Dermis microvascular lymphatic vessel endothelial cell (primary cell): ENCODE measurements around the gene MCM3AP. TPM values are rescaled to one million over a fixed set of nuclear protein-coding genes. Genes with fewer than 3 reads are reported as not detected.
"Not testable (repeated sequence)": the region's sequence is repeated elsewhere in the genome, so short reads cannot be mapped to it uniquely, and the experiment has no call there.

Experiments
- DNase-seq, 2 donors: peaks; one replicate each; pipeline versions ENCODE4 v3.0.0 to v3.0.0-alpha.2; 2010; ENCODE audit warnings: low read depth in 2 of 2
- total RNA-seq: library from RNA; depleted of rRNA; stranded (reverse); fragments of >200 nt; gene quantifications from 2 replicates; pipeline ENCODE4 v1.2.1, GENCODE V29; 2014

Gene MCM3AP
- total RNA-seq, 1 donor from 2014 or later, result 51.2 TPM

GRCh38 chr21:46311568-46311967 lies 26.2 kb upstream of the MCM3AP start:
- DNase-seq, result no peak

GRCh38 chr21:46310260-46310659 lies 24.8 kb upstream of the MCM3AP start:
- not testable (repeated sequence) for DNase-seq

GRCh38 chr21:46308431-46308830 lies 23.0 kb upstream of the MCM3AP start:
- DNase-seq, result no peak

GRCh38 chr21:46307625-46308024 lies 22.2 kb upstream of the MCM3AP start:
- DNase-seq, result no peak

GRCh38 chr21:46304955-46305354 lies 19.5 kb upstream of the MCM3AP start:
- DNase-seq, result no peak

- no peak for DNase-seq
Measured at GRCh38 chr21:46304437-46304836, 19.0 kb upstream of the MCM3AP start.

DNA sequence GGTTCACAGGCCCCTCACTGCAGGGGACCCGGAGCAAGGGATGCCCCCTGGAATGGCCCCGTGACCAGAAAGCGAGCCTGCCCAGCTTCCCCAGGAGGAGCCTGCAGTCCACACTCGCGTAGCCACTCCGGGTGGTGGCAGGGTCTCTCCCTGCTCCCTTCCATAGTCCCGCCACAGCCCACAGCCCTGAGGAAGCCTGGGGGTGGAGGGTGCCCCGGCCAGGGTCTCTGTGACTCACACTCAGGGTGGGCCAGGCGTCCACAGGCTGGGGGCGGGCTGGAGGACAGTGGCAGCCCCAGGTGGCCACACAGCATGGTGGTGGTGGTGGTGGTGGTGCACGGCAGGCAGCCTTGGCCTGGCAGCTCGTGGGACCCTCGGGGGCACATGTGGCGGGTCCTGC lies 16.3 kb upstream of the MCM3AP start:
- DNase-seq, result no peak

- DNase-seq, result no peak
Measured at GRCh38 chr21:46299167-46299566, 13.8 kb upstream of the MCM3AP start.

DNA sequence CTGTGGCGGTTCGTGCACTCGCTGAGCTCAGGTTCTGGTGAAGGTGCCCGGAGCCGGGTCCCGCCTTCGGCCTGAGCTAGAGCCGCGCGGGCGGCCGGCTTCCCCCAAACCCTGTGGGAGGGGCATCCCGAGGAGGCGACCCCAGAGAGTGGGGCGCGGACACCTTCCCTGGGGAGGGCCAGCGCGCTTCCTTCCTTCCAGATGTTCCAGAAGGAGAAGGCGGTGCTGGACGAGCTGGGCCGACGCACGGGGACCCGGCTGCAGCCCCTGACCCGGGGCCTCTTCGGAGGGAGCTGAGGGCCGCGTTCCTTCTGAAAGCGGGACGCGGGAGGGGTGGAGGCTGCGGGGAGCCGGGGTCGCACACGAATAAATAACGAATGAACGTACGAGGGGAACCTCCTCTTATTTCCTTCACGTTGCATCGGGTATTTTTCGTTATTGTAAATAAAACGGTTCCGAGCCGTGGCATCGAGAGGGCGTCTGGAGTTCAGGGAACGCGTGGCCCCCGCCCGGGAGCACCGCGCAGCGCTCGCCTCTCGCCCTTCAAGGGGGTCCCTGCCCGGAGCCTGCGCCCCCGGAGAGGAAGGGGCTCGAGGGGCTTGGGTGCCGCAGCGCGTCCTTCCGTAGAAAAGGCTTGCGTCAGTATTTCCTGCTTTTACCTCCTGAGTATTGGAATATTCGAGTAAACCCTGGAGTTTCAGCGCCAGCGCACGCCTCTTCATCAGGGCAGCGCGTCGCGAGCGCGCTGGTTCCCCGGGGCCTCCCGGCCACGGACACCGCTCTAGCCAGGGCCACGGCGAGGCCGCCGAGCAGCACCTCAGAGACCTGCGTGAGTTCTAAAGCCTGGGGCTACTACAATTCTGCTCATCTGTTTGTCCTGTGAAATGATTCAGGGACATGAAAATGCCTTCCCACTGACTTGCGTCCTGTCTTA lies 12.2 kb upstream of the MCM3AP start:
- peak in 1 of 2 donors; percentile 38 for DNase-seq

- peak in 1 of 2 donors; percentile 47 for DNase-seq
Measured at GRCh38 chr21:46295996-46296752, 10.8 kb upstream of the MCM3AP start.

- no peak for DNase-seq
Measured at GRCh38 chr21:46295177-46295770, 9.9 kb upstream of the MCM3AP start.

GRCh38 chr21:46294647-46295176 lies 9.3 kb upstream of the MCM3AP start:
- peak; percentile 58 to 68 for DNase-seq

DNA sequence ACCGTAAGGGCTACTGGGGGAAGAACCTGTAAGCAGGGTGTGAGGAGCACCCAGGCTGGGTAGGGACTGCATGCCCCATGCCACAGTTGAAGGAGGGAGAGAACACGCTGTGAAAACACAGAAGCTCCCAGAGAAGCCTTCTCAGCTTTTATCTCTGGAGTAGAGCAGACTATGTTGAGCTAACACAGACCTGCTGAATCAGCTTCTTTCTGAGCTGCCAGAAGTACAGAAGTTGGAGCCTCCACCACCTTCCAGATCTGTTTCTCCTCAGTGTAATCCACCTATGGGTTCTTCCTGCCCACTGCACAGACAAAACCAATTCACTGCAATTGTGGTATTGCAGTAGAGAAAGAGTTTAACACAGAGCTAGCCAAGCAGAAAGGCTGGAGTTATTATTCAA lies 6.2 kb upstream of the MCM3AP start:
- no peak for DNase-seq

DNA sequence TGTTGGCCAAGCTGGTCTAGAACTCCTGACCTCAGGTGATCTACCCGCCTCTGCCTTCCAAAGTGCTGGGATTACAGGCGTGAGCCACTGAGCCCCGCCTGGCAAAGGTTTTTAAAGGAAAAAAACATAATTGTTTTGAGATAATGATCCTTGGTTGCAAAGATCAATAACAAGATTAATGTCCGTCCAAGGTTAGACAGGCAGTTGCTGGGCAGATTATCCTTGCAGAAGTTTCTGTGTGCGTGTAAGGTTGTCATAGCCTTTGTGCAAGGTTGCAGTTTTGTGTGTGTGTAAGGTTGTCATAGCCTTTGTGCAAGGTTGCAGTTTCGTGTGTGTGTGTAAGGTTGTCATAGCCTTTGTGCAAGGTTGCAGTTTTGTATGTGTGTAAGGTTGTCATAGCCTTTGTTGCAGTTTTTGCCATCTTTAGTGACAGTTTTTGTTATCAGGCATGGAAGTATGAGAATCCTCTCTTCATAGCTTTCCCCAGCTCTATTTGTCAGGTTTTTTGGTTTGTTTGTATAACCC lies 4.3 kb upstream of the MCM3AP start:
- no peak for DNase-seq

DNA sequence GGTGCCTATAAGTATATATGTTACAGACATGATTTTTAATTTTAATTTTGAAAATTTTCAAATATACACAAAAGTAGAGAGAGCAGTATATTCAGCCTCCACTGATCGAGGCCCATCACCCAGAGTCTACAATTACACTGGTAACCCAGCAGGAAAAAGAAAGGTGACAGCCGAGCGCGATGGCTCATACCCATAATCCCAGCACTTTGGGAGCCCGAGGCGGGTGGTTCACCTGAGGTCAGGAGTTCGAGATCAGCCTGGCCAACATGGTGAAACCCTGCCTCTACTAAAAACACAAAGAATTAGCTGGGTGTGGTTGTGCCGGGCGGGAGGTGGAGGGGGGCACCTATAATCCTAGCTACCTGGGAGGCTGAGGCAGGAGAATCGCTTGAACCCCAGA lies 2.1 kb upstream of the MCM3AP start:
- no peak for DNase-seq

GRCh38 chr21:46286648-46287002 lies 1.2 kb upstream of the MCM3AP start:
- no peak for DNase-seq

DNA sequence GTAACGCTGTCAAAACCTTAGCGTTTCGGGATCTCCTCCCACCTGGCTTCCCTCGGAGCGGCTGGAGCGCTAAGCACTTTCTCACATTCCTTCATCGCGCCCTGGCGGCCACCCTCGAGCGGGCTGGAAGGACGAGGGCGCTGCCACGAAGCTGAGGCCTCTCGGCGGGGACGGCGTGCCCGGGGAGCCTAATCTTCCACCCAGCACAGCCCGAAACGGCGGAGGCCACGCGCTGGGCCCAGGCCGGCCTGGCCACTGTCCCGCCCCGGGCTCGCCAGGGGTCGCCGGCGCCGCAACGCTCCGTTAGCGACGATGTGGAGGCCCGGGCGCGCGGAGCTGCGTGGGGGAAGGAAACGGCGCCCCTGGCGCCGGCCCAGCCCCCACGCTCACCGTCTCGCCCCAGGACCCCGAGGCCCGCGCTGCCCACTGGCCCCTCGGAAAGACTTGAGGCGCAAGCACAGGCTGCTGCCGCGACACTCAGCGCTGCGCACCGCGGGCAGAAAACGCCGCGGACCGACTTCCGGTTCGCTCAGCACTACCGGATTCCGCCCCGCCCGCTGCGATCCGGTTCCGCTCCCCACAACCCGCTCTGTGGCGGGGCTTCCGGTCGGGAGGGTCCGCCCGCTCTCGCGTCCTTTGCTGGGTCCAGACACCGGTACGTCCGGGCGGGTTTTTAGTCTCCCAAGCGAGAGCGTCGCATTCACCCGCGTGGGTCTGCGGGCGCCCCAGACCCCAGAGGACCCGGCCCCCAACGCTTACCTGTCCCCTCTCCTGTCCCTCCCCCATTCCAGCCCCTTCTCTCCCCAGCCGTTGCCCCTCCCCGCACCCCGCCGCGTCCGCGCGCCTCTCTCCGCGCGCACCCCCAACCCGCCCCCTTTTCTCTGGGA lies 593 bp upstream of the MCM3AP start, which contains the start of gene YBEY:
Gene YBEY (plus strand): TSS at position 582 of the 887 bp plus-strand sequence. CDS start 572 bp downstream, outside the sequence.
- peak; percentile 75 to 93 for DNase-seq

DNA sequence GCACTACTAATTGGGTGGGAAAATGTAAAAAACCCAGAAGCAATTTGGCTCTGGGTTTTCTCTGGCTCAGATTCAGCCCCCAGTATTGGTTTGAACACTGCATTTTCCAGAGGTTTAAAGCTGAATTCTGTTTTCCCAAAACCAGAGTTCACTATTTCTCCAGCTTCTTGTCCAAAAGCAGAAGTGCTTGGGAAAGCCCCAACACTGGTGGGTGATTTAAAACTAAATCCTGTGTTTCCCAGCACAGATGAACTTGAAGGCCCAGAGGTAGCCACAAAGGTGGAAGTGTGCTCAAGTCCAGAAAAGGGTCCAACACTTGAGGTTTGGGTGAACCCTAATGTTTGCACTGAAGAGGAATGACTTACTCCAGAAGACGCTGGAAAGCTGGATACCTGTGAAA lies 678 bp downstream of the MCM3AP start:
- no peak for DNase-seq

DNA sequence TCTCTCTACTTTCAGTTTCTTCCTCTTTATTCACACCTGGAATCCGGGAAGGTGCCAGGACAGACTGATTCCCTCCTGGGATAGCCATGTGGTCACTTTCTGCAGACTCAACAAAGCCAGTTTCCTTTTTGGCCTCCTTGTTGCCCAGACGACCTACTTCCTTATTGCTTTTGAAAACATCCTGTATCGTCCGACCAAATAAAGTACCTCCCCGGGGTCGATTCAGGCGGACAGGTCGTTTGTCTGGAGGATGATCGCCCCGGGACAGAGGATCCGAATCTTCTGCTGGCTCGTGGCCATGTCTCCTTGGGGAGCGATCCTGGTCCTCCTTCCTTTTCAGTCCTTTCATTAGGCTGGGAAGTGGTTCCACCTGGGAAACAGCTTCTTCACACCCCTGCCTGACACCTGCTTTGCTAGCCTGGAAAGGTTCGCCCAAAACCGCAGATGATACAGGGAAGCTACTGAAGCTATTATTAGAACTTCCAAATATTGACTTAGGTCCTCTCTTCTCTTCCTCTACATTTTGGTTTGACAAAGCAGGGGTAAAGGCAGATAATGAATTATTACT lies 1.2 kb downstream of the MCM3AP start:
- peak; percentile 14 to 66 for DNase-seq

DNA sequence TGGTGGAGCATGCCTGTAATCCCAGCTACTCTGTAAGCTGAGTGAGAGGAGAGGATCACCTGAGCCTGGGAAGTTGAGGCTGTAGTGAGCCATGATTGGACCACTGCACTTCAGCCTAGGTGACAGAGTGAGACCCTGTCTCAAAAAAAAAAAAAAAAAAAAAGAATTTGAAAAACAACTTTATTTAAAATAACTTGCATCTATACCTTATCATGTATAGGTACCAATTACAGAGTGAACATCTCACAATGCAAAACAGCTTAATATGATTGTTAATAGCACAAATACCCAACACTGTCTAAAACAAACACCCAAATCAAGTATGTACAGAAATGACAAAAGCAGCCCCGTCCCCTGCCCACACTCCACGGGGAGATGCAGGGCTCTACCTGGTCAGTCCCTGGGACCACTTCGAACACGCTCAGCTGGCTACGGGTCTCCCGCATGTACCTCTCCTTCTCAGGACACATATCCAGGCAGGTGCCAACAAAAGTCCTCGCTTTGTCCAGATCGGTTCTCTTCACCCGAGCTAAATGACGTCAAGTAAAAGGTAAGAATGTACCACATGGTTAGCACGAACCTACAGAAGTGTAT lies 10.5 kb downstream of the MCM3AP start:
- DNase-seq, result no peak
